ENCODE data around the gene OGFOD1. TPM values are rescaled to one million over a fixed set of nuclear protein-coding genes. Genes with fewer than 3 reads are reported as not detected.

OGFOD1 gene
- total and polyA plus RNA-seq, 2 experiments from 2014 or later, result 74.5 to 76.3 TPM

- no peaks in the 10 kb centered on the region for H3K9me2 ChIP-seq (ENCODE audit: insufficient read depth)
- no peaks in the 10 kb centered on the region for H3F3A ChIP-seq (replicated peaks; ENCODE audit: low read depth)
- ATAC-seq (no peak), DNase-seq (ENCODE audit: low spot score) (no peak)
- H3K4me1 Mint-ChIP-seq, result peaks cover 9% of the 10 kb centered on the region; the same call in 2 of the 3 replicates
- H2AFZ ChIP-seq, result no peak overlapping the region
- H3K4me1 ChIP-seq (ENCODE audit: insufficient read depth), result no peaks in the 10 kb centered on the region; the same call in 1 of the 2 replicates
- H3K4me2 ChIP-seq, result no peak overlapping the region
- no peak overlapping the region for H3K27ac Mint-ChIP-seq
- TF ChIP-seq, protein P1, sequence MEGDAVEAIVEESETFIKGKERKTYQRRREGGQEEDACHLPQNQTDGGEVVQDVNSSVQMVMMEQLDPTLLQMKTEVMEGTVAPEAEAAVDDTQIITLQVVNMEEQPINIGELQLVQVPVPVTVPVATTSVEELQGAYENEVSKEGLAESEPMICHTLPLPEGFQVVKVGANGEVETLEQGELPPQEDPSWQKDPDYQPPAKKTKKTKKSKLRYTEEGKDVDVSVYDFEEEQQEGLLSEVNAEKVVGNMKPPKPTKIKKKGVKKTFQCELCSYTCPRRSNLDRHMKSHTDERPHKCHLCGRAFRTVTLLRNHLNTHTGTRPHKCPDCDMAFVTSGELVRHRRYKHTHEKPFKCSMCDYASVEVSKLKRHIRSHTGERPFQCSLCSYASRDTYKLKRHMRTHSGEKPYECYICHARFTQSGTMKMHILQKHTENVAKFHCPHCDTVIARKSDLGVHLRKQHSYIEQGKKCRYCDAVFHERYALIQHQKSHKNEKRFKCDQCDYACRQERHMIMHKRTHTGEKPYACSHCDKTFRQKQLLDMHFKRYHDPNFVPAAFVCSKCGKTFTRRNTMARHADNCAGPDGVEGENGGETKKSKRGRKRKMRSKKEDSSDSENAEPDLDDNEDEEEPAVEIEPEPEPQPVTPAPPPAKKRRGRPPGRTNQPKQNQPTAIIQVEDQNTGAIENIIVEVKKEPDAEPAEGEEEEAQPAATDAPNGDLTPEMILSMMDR (conservative IDR thresholded peaks at IDR 0.05; ENCODE audit: low read depth in 2 of 2), result no peak
- no peak for TF ChIP-seq ETS1 (IDR thresholded peaks at IDR 0.05)
- TF ChIP-seq POLR2AphosphoS5 (IDR thresholded peaks at IDR 0.05; ENCODE audit: low read depth), result no peak
- TF ChIP-seq ZNF331 (CRISPR knock-in tag; IDR thresholded peaks at IDR 0.05; ENCODE audit: low read depth), result no peak
- no peak for TF ChIP-seq STAT1 (IDR thresholded peaks at IDR 0.05; ENCODE audit: unreplicated experiment)
- TF ChIP-seq, protein P2, sequence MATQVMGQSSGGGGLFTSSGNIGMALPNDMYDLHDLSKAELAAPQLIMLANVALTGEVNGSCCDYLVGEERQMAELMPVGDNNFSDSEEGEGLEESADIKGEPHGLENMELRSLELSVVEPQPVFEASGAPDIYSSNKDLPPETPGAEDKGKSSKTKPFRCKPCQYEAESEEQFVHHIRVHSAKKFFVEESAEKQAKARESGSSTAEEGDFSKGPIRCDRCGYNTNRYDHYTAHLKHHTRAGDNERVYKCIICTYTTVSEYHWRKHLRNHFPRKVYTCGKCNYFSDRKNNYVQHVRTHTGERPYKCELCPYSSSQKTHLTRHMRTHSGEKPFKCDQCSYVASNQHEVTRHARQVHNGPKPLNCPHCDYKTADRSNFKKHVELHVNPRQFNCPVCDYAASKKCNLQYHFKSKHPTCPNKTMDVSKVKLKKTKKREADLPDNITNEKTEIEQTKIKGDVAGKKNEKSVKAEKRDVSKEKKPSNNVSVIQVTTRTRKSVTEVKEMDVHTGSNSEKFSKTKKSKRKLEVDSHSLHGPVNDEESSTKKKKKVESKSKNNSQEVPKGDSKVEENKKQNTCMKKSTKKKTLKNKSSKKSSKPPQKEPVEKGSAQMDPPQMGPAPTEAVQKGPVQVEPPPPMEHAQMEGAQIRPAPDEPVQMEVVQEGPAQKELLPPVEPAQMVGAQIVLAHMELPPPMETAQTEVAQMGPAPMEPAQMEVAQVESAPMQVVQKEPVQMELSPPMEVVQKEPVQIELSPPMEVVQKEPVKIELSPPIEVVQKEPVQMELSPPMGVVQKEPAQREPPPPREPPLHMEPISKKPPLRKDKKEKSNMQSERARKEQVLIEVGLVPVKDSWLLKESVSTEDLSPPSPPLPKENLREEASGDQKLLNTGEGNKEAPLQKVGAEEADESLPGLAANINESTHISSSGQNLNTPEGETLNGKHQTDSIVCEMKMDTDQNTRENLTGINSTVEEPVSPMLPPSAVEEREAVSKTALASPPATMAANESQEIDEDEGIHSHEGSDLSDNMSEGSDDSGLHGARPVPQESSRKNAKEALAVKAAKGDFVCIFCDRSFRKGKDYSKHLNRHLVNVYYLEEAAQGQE (IDR thresholded peaks at IDR 0.05; ENCODE audit: unreplicated experiment), result no peak
- no peak for TF ChIP-seq JUNB (IDR thresholded peaks at IDR 0.05; ENCODE audit: unreplicated experiment)
- no peak for TF ChIP-seq EZH2 (IDR thresholded peaks at IDR 0.05; ENCODE audit: low read depth, unreplicated experiment)
- TF ChIP-seq ZNF114 (CRISPR knock-in tag; IDR thresholded peaks at IDR 0.05), result no peak
- TF ChIP-seq EZH2phosphoT487 (IDR thresholded peaks at IDR 0.05; ENCODE audit: unreplicated experiment), result no peak
- no peak for TF ChIP-seq NANOG (IDR thresholded peaks at IDR 0.05; ENCODE audit: borderline replicate concordance)
- no peak for TF ChIP-seq CREB1 (CRISPR knock-in tag; IDR thresholded peaks at IDR 0.05; ENCODE audit: low read depth)
- H3K4me3 Mint-ChIP-seq, result no peak overlapping the region
- H3K27me3 ChIP-seq (ENCODE audit: insufficient read depth), result no peaks in the 10 kb centered on the region
- peaks cover 33% of the 10 kb centered on the region for H3K36me3 ChIP-seq (ENCODE audit: insufficient read depth)
- H3K27ac ChIP-seq (ENCODE audit: low read depth), result no peak overlapping the region
- H3K79me2 ChIP-seq (replicated peaks; ENCODE audit: insufficient read depth), result no peaks in the 10 kb centered on the region
- no peaks in the 10 kb centered on the region; the same call in 1 of the 2 replicates for H4K20me1 ChIP-seq (replicated peaks; ENCODE audit: insufficient read depth)
- H3K36me3 Mint-ChIP-seq (ENCODE audit: low read depth), result peaks cover 42% of the 10 kb centered on the region
- no peaks in the 10 kb centered on the region for H3K27me3 Mint-ChIP-seq (ENCODE audit: insufficient read depth, low read depth, poor library complexity)
- H3K9me3 Mint-ChIP-seq, result no peaks in the 10 kb centered on the region
- no peak overlapping the region for H3K4me3 ChIP-seq
These were observed 27.1 kb downstream of the OGFOD1 start for GRCh38 chr16:56478281-56479049.
